H9 (cell line): ENCODE results near the gene SMPD4. TPM values are rescaled to one million over a fixed set of nuclear protein-coding genes. Genes with fewer than 3 reads are reported as not detected.
"Not testable (repeated sequence)": the region's sequence is repeated elsewhere in the genome, so short reads cannot be mapped to it uniquely, and the experiment has no call there.

Experiments used
- DNase-seq: peaks from one replicate; pipeline ENCODE4 v3.0.0-alpha.2; 2017
- H2AFZ ChIP-seq: one replicate; pipeline ENCODE4 v1.6.1; 2013; ENCODE audit warnings: mild to moderate bottlenecking, low read length, control low read depth, moderate library complexity
- H2AK5ac ChIP-seq: 2 replicates; pipeline ENCODE4 v1.6.1; 2013; ENCODE audit warnings: low read length, control low read depth, mixed read lengths; ENCODE audit not compliant: insufficient read length
- H2BK120ac ChIP-seq: one replicate; pipeline ENCODE4 v1.6.1; 2013; ENCODE audit warnings: low read depth, mild to moderate bottlenecking, low read length, control low read depth, inconsistent platforms; ENCODE audit not compliant: poor library complexity, severe bottlenecking
- H2BK12ac ChIP-seq: 2 replicates; pipeline ENCODE4 v1.6.1; 2013; ENCODE audit warnings: low read length, control low read depth, mixed read lengths, low read depth; ENCODE audit not compliant: insufficient read length
- H2BK15ac ChIP-seq: 2 replicates; pipeline ENCODE4 v1.6.1; 2013; ENCODE audit warnings: low read depth, low read length, control low read depth
- H2BK20ac ChIP-seq: one replicate; pipeline ENCODE4 v1.6.1; 2013; ENCODE audit warnings: low read depth, mild to moderate bottlenecking, low read length, control low read depth, inconsistent platforms; ENCODE audit not compliant: poor library complexity, severe bottlenecking
- H2BK5ac ChIP-seq: 2 replicates; pipeline ENCODE4 v1.6.1; 2013; ENCODE audit warnings: low read length, control low read depth, mixed read lengths; ENCODE audit not compliant: insufficient read length
- H3K14ac ChIP-seq: 2 replicates; pipeline ENCODE4 v1.6.1; 2013; ENCODE audit warnings: low read length, control low read depth; ENCODE audit not compliant: insufficient read depth
- H3K18ac ChIP-seq: 2 replicates; pipeline ENCODE4 v1.6.1; 2013; ENCODE audit warnings: low read depth, mild to moderate bottlenecking, mixed read lengths, low read length, control low read depth; ENCODE audit not compliant: insufficient read length
- H3K23ac ChIP-seq: 2 replicates; pipeline ENCODE4 v1.6.1; 2013; ENCODE audit warnings: low read length, control low read depth, mixed read lengths, low read depth; ENCODE audit not compliant: insufficient read length
- H3K23me2 ChIP-seq: 2 replicates; pipeline ENCODE4 v1.6.1; 2013; ENCODE audit warnings: low read depth, mild to moderate bottlenecking, mixed read lengths, low read length, control low read depth; ENCODE audit not compliant: insufficient read length, poor library complexity, severe bottlenecking
- H3K27ac ChIP-seq: 2 replicates; pipeline ENCODE4 v1.5.1; 2013; ENCODE audit warnings: low read length, control low read depth, mixed read lengths, low read depth; ENCODE audit not compliant: insufficient read length
- H3K27me3 ChIP-seq: 2 replicates; pipeline ENCODE4 v1.6.1; 2013; ENCODE audit warnings: low read length, control low read depth, inconsistent platforms; ENCODE audit not compliant: insufficient read depth
- H3K4ac ChIP-seq: 2 replicates; pipeline ENCODE4 v1.6.1; 2013; ENCODE audit warnings: low read depth, mild to moderate bottlenecking, control low read depth, inconsistent platforms, low read length, moderate library complexity
- H3K4me1 ChIP-seq: 2 replicates; pipeline ENCODE4 v1.6.1; 2013; ENCODE audit warnings: low read length, control low read depth, inconsistent platforms; ENCODE audit not compliant: insufficient read depth
- H3K4me2 ChIP-seq: 2 replicates; pipeline ENCODE4 v1.6.1; 2013; ENCODE audit warnings: low read length, control low read depth, mixed read lengths; ENCODE audit not compliant: insufficient read length, insufficient read depth
- H3K56ac ChIP-seq: 2 replicates; pipeline ENCODE4 v1.6.1; 2013; ENCODE audit warnings: low read depth, mild to moderate bottlenecking, mixed read lengths, low read length, control low read depth; ENCODE audit not compliant: insufficient read length
- H3K79me1 ChIP-seq: 2 replicates; pipeline ENCODE4 v1.6.1; 2013; ENCODE audit warnings: low read depth, mild to moderate bottlenecking, moderate library complexity, low read length, control low read depth, inconsistent platforms; ENCODE audit not compliant: insufficient read depth, poor library complexity, severe bottlenecking
- H3K79me2 ChIP-seq: 2 replicates; pipeline ENCODE4 v1.6.1; 2013; ENCODE audit warnings: low read length, control low read depth, inconsistent platforms; ENCODE audit not compliant: insufficient read depth
- H3K9ac ChIP-seq: 2 replicates; pipeline ENCODE4 v1.6.1; 2013; ENCODE audit warnings: low read length, control low read depth, mixed read lengths; ENCODE audit not compliant: insufficient read length; ENCODE audit errors: extremely low read depth
- H3K9me3 ChIP-seq: one replicate; pipeline ENCODE4 v1.6.1; 2013; ENCODE audit warnings: low read depth, low read length, inconsistent platforms; ENCODE audit not compliant: control insufficient read depth
- H3T11ph ChIP-seq: one replicate; pipeline ENCODE4 v1.6.1; 2013; ENCODE audit warnings: mild to moderate bottlenecking, low read length, control low read depth, inconsistent platforms
- H4K20me1 ChIP-seq: one replicate; pipeline ENCODE4 v1.6.1; 2013; ENCODE audit not compliant: control insufficient read depth, insufficient read length, insufficient read depth
- H4K5ac ChIP-seq: 2 replicates; pipeline ENCODE4 v1.6.1; 2013; ENCODE audit warnings: low read depth, mild to moderate bottlenecking, mixed read lengths, low read length, control low read depth; ENCODE audit not compliant: insufficient read length
- H4K8ac ChIP-seq: replicated peaks from 2 replicates; pipeline ENCODE4 v1.6.1; 2013; ENCODE audit warnings: low read length, control low read depth, mixed read lengths, low read depth; ENCODE audit not compliant: insufficient read length
- H4K91ac ChIP-seq: 2 replicates; pipeline ENCODE4 v1.6.1; 2013; ENCODE audit warnings: low read depth, mild to moderate bottlenecking, moderate library complexity, mixed read lengths, low read length, control low read depth; ENCODE audit not compliant: insufficient read length
- H3K27ac Mint-ChIP-seq, 3 experiments: 2 replicates in 2 of 3; 3 replicates in 1 of 3; pipeline ENCODE4 v1.8.0; 2020 to 2021; ENCODE audit warnings: mixed read lengths in 3 of 3, mild to moderate bottlenecking in 1 of 3, moderate library complexity in 1 of 3
- H3K27me3 Mint-ChIP-seq: 2 replicates; pipeline ENCODE4 v1.8.0; 2021; ENCODE audit warnings: low read depth, mild to moderate bottlenecking, moderate library complexity, mixed read lengths
- H3K36me3 Mint-ChIP-seq, 3 experiments: 2 replicates in 2 of 3; 3 replicates in 1 of 3; pipeline ENCODE4 v1.8.0; 2020 to 2021; ENCODE audit warnings: low read depth in 3 of 3, mixed read lengths in 3 of 3; ENCODE audit not compliant: insufficient read depth in 1 of 3
- H3K4me1 Mint-ChIP-seq, 2 experiments: 2 replicates each; pipeline ENCODE4 v1.8.0; 2020; ENCODE audit warnings: mixed read lengths in 2 of 2
- H3K4me3 Mint-ChIP-seq, 2 experiments: 2 replicates in 1 of 2; 3 replicates in 1 of 2; pipeline ENCODE4 v1.8.0; 2020 to 2021; ENCODE audit warnings: mild to moderate bottlenecking in 2 of 2, mixed read lengths in 2 of 2, moderate library complexity in 1 of 2
- H3K9me3 Mint-ChIP-seq, 2 experiments: 2 replicates in 1 of 2; 3 replicates in 1 of 2; pipeline ENCODE4 v1.8.0; 2020; ENCODE audit warnings: mild to moderate bottlenecking in 2 of 2, mixed read lengths in 2 of 2, moderate library complexity in 1 of 2
- CTCF ChIP-seq: fragments of 200-600 bp; sonication (generic); conservative IDR thresholded peaks from 3 replicates; pipeline ENCODE4 v1.8.0; 2021; ENCODE audit warnings: antibody characterized with exemption, mild to moderate bottlenecking
- WGBS: extraction: QIAGEN DNeasy Blood & Tissue Kit; methylation state at CpG from one replicate; pipeline ENCODE4 v1.1.7; 2013; ENCODE audit warnings: missing lambda C conversion rate, low lambda C conversion rate, mixed read lengths; ENCODE audit not compliant: insufficient read length; ENCODE audit errors: extremely low coverage; 5-methylcytosine and 5-hydroxymethylcytosine counted together
- total RNA-seq: library from RNA; stranded (reverse); gene quantifications from 2 replicates; pipeline ENCODE4 v1.2.1, GENCODE V29; 2021

SMPD4 gene
- total RNA-seq, 1 experiment from 2014 or later, result 105 TPM

- Histone ChIP-seq H2BK15ac (no peak overlapping the region), H3K56ac (no peak overlapping the region), H3K79me1 (no peaks in the 10 kb centered on the region), H2BK12ac (no peak overlapping the region), H3K14ac (no peak overlapping the region), H4K20me1 (no peaks in the 10 kb centered on the region), H3K79me2 (no peaks in the 10 kb centered on the region), H3K23me2 (no peaks in the 10 kb centered on the region), H2AFZ (no peak overlapping the region), H4K91ac (no peak overlapping the region), H3K27ac (no peak overlapping the region), H2BK5ac (no peak overlapping the region), H3K9ac (no peak overlapping the region), H3K18ac (no peak overlapping the region), H3K27me3 (no peaks in the 10 kb centered on the region), H4K5ac (no peak overlapping the region), H2BK20ac (no peak overlapping the region), H3K4me2 (no peak overlapping the region), H3K9me3 (no peaks in the 10 kb centered on the region), H3K4ac (no peak overlapping the region), H3T11ph (no peak overlapping the region), H2AK5ac (no peak overlapping the region), H2BK120ac (no peak overlapping the region), H3K23ac (no peak overlapping the region), H3K4me1 (no peaks in the 10 kb centered on the region), H4K8ac (no peak overlapping the region)
- no peak for DNase-seq
- no peaks in the 10 kb centered on the region for H3K9me3 Mint-ChIP-seq
- no CpG with 5 or more reads among the region's 6 CpGs for WGBS
- peaks cover 12 to 52% (median 32%) of the 10 kb centered on the region in 3 experiments; a peak in 6 of 7 replicates for H3K36me3 Mint-ChIP-seq
- H3K4me3 Mint-ChIP-seq, result no peak overlapping the region
- peaks cover 0 to 6% of the 10 kb centered on the region in 2 experiments; a peak in 2 of 4 replicates for H3K4me1 Mint-ChIP-seq
- no peak overlapping the region; a peak in 2 of 7 replicates for H3K27ac Mint-ChIP-seq
- no peak for TF ChIP-seq CTCF
- no peaks in the 10 kb centered on the region; the same call in 1 of the 2 replicates for H3K27me3 Mint-ChIP-seq
These were observed 21.3 kb downstream of the SMPD4 start for GRCh38 chr2:130160131-130160530.

- not testable (repeated sequence) for H3K27me3 ChIP-seq, H3K23ac ChIP-seq, H3T11ph ChIP-seq, H3K79me1 ChIP-seq, H3K14ac ChIP-seq, H3K4ac ChIP-seq, H3K18ac ChIP-seq, H4K5ac ChIP-seq, H3K4me1 Mint-ChIP-seq, H3K9me3 ChIP-seq, H3K27ac Mint-ChIP-seq, H3K56ac ChIP-seq, H2BK20ac ChIP-seq, H3K27me3 Mint-ChIP-seq, H3K4me1 ChIP-seq, H4K20me1 ChIP-seq, H3K4me2 ChIP-seq, H4K8ac ChIP-seq, H2BK120ac ChIP-seq, H2BK12ac ChIP-seq, H2AK5ac ChIP-seq, H2AFZ ChIP-seq, H3K9ac ChIP-seq, H2BK5ac ChIP-seq, H3K27ac ChIP-seq, H3K9me3 Mint-ChIP-seq, H3K4me3 Mint-ChIP-seq, H3K79me2 ChIP-seq, H3K23me2 ChIP-seq, DNase-seq, H2BK15ac ChIP-seq, H4K91ac ChIP-seq
- peaks cover 10 to 48% (median 35%) of the 10 kb centered on the region in 3 experiments; a peak in 6 of 7 replicates for H3K36me3 Mint-ChIP-seq
- WGBS, result no CpG with 5 or more reads among the region's 4 CpGs
These were observed 22.0 kb downstream of the SMPD4 start for GRCh38 chr2:130159376-130159775.
